DMS114 treated with DMSO at 0.1 percent for 48 hours (cell line): ENCODE results near the gene BCL11A.
"Not testable (repeated sequence)": the region's sequence is repeated elsewhere in the genome, so short reads cannot be mapped to it uniquely, and the experiment has no call there.

ENCODE experiments used
- DNase-seq: peaks from one replicate; lab custom pipeline; 2025; ENCODE audit not compliant: unreplicated experiment; lab: John Stamatoyannopoulos, UW

BCL11A gene

DNA sequence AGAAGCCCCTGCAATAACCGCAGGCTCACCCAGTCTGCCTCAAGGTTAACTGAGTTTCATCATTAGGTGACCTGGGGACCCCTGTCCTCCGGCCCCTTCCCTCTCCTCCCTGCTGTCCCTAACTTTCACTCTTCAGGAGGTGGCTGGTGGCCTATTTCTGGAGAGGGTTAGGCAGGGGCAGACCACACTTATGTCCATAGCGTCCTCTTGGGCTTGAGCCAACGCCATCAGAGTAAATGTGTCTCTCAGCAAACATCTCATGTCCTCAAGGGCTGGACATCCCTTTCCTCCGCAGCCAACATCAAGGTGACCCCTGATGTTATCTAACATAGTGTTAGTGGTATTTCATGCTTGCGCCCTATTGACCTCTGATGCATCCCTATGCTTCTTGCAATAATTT is 114.8 kb downstream of the BCL11A start:
- no peak for DNase-seq

DNA sequence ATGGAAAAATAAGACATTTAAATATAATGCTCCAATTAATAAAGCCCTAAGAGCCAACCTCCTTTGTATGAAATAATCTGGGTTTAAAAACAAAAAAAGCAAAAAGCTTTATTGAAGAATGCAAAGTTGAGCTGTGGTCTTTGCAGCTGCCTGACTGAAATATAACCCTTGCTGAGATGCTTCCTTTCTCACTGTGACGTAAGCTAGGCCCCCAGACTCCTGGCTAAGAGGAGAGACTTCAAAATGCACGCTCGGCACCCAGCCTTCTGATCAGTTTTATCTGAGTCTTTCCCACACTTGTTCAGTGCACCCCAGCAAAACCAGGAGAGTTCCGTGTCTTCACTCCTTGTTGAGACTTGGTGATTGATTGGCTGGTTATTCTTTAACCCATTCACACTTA is 115.3 kb downstream of the BCL11A start:
- DNase-seq, result no peak

DNA sequence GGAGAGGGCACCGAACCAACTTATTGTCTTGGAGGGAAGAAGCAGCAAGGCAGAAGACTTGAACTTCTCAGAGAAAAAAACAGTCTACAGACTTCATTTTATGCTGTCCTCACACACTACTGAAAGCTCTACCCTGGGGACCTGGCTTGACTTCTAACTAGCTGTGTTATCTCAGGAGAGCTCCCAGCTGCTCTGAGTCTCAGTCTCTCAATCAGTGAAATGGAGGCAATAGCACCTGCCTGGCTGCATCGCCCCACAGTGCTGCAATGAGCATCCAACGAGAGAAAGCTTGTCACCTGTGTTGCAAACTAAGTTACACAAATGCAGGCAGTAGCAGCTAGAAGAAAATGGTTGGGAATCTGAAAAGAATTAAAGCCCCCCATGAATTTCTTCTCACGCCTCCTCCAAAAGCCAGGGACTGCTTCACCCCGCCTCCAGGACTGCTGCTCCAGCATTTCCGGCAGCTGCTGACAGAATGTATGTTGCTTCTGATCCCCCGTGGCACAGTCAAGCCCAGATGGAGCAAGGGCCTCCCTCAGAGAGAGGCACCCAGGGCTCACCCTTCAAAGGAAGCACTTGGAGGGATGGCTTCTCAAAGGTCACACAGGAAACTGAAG is 116.3 kb downstream of the BCL11A start:
- DNase-seq, result no peak

DNA sequence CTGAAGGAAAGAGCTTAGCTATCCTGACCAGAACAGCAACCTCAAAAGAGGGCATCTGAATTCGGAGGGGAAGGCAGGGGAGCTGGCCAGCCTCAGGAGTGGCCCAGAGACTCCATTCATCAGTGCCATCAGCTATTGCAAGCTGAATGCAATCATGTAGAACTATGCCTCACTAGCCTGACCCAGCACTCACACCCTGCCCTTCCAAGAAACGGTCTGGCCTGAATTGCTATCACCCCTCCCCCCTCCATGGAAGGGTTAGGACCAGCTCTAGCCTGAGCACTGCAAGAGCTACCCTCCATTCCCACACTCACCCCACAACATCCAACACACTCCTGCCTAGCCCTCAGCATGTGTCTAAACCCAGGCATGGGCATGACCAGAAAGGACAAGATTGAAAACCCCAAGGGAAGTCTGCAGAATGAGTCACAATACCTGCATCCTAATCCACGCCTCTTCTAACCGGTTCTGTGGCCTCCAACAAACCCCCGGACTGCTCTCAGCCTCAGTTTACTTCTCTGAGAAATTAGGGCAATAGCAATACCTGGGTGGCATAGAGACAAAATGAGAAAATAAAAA is 120.3 kb downstream of the BCL11A start:
- DNase-seq, result no peak

DNA sequence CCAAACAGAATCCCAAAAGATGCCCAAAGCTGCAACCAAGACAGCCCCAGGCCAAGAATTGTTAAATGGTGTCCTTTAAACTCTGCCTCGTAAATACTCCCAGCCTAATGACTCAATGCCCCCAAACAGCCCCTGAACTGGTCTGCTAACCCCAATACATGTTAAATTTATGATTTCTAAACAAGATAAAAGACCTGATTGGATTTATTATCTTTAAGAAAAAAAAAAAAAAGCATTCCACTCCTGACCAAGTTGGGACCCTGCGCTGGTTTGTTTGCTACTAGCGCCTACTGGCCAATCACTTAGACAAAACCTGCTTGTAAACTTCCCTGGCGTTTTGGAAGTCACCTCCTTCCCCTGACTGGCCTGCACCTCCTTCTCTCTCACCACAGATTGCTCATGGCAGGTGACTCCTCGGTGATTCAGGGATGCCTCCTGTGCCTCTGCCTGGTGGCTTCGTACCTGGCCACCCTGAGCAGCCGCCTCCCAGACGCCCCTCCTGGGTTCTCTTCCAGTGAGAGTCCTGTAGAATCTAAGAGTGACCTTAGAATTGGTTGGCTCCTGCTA is 121.3 kb downstream of the BCL11A start:
- no peak for DNase-seq

DNA sequence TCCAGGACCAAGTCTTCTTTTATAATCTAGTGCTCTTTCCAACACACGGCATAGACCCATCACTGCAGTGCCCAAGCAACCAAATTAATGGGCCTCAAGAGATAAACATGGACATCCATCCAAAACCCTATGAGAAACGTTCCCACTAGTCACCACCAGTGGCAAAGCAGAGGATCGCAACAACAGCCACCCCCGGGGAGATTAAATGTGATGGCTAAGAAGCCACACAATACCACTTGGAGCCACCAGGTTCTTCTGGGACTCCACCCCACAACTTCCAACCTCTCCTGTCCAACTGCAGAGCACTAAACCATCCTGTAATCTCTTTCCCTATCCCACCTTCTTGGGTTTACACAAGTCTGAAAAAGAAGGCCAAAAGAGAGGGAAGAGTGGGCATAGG is 123.8 kb downstream of the BCL11A start:
- no peak for DNase-seq

DNA sequence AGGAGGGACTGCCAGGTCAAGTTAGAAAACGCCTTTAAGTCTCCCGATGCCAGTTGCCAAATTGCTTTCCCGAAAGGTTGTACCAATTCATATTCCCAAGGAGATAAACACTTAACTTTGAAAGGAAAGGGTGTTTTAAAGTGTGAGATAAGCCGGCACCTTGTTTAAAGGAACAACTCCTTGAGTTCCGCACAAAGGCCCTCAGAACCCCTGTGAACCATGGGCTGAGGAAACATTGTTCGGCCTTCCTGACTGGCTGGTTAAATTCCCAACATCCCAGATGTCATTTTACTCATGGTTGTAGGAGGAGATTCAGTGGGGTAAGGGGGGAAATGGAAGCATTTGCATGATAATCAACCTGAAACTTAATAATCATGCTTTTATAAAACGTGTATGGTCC is 126.6 kb downstream of the BCL11A start:
- no peak for DNase-seq

DNA sequence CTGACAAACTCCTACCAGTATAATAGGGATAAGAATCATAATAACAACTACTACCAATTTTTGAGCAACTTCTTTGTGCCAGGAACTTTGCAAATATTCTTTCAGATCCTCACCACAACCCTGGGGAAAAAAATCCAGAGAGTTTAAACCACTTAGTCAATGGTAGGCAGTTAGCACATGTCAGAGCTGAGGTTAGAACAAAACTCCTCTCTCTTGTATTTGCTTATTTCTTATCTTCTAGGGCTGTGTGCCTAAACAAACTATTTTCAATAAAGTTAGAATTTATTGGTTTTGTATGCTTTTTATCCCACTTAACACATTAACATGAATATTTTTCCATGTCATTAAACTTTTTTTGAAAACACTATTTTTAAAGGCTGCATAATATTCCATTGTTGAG is 127.1 kb downstream of the BCL11A start:
- DNase-seq, result no peak

DNA sequence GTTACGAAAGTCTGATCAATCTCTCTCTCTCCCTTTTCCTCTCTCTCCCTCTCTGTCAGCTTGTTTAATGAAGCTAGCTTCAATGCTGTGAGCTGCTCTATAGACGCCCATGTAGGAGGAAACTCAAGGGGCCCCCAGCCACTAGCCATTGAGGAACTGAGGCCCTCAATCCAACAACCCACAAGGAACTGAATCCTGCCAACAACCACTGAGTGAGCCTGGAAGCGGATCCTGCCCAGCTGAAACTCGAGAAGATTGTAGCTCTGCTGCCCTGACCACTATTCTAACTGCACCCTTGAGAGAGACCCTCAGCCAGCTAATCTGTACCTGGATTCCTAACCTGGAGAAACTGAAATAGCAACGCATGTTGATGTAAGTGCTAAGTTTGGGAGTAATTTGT is 129.2 kb downstream of the BCL11A start:
- no peak for DNase-seq

DNA sequence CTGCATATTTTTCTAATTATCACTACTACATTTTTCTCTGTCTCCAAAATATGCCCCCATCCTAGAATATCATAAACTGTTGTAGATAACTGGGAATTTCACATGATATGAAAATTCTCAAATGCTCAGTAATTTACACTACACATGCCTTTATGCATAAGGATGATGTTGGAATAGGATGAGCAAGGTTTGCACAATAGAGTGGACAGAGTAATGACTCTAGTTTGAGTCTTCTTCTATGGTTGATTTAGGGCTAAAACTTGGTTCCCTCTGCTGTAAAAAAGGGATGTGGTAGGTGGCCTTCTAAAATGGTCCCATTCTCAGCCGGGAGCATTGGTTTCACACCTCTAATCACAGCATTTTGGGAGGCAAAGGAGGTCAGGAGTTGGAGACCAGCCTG is 129.9 kb downstream of the BCL11A start:
- no peak for DNase-seq

DNA sequence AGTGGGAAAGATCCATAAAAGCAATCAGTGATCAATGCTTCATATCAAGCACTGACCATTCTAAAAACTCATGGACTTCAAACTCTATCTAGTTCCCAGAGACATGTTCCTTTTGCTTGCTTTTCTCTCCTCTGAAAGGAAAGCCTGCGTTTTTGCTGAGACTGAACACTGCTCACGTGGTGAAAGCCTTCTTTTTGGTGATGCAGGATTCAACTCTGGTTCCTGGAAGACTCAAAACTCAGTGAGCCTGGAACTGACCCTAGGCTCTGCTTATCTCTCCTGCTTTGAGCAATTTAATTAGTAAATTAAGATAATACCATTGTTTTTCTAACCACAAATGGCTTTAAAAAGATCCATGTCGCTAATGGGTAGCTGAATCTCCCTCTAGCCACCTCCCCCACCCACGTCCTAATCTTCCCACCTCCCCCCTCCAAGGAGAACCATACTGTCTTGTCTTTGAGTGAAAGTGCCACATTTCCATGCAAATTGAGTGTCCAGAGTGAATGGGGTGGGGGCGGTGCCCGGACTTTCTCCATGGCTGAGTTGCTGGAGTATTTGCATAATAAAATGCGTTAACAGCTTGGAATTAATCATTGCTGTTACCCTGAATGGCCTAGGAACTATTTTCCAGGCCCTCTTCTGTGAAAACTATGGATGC is 130.5 kb downstream of the BCL11A start:
- DNase-seq, result no peak

DNA sequence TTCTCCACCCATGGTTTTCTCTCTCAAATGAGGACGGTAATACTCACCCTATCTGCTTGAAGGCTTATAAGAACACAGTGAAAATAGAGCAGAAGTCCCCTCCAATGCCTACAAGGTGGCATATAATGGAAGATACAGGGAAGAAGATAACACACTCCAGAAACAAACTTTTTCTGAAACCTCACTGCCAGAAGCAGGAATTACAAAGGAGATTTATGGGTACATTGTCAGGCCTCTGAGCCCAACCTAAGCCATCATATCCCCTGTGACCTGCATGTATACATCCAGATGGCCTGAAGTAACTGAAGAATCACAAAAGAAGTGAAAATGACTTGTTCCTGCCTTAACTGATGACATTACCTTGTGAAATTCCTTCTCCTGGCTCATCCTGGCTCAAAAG is 136.2 kb downstream of the BCL11A start:
- DNase-seq, result not testable (repeated sequence)

DNA sequence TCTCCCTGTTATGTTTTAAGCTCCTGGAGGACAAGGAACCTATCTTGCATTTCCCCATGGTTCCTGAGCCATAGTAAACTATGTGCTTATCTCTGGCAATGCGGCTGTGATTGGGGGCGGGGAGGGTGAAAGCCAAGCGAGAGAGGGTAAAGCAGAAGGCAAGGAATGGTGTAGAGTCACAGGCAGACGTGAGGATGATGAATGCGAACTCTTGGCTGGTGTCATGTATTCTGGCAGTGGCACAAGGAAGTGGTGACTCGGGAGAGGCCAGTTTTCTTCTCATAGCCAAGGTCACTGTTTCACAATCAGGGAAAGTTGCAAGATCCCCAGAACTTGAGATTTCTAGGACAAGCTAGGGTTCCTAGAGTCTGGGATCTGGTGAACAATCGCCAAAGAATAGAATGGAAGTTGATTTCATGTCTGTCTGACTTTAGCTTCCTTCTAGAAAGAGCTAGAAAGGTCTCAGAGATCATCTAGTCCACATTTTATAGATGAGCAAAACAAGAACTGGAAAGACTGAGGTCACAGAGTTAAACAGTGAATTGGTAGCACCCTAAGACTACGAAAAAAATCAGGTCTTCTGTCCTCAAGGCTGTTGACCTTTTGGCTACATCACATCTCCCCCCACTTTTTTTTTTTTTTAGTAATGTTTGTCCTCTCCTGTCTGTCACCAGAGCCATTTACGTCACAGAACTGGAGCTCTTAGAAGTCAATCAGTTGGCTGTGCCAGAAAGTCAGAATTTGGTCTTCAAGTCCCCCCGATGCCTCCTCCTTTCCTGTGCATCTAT is 137.0 kb downstream of the BCL11A start:
- DNase-seq, result no peak

DNA sequence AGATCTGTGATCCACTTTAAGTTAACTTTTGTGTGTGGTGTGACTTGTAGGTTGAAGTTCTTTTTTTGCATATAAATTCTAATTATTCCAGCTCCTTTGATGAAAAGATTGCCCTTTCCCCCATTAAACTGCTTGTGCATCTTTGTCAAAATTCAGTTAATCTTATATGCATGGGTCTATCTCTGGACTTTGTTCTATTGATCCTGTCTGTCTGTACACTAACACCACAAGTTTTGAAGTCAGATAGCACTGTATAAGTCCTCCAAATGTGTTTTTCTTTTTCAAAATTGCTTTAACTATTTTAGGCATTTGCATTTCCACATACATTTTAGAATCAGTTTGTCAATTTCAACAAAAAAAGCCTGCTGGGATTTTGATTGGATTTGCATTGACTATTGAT is 137.6 kb downstream of the BCL11A start:
- no peak for DNase-seq

DNA sequence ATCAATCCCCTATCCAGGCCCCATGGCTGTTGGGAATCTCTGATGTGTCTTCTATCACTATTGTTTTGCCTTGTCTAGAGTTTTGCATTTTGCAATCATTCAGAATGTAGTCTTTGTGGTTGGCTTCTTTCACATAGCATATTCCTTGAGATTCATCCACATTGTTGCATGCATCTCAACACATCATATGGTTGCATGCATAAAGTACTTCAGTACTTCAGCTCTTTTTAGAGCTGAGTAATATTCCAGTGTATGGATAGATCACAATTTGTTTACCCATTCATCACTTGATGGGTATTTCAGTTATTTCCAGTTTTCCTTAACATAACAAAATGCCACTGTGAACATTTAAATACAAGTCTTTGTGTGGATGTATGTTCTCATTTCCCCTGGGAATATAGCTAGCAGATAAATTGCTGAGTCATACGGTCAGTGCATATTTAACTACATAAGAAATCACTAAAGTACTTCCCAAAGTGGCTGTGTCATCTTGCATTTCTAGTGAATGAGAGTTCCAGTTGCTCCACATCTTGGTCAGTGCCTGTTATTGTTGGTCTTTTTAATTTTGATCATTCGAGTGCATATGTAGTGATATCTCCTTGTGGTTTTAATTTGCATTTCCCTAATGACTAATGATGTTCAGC is 138.8 kb downstream of the BCL11A start:
- DNase-seq, result no peak

DNA sequence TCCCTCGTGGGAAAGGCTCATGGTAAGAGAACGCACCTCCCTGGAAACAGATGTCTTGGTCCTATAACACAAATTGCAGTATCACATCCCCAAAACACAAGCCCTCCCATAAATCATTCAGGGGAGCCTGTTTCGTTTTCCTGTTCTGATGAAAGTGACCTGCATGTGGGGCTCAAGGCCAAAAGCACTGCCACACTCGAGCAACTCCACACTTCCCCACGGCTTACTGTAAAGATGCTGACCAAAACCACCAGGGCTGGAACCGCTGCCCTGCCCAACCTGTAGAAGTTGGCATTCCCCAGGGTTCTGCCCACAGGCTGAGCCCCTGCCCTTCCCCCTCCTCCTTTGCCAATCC is 139.7 kb downstream of the BCL11A start:
- DNase-seq, result no peak

DNA sequence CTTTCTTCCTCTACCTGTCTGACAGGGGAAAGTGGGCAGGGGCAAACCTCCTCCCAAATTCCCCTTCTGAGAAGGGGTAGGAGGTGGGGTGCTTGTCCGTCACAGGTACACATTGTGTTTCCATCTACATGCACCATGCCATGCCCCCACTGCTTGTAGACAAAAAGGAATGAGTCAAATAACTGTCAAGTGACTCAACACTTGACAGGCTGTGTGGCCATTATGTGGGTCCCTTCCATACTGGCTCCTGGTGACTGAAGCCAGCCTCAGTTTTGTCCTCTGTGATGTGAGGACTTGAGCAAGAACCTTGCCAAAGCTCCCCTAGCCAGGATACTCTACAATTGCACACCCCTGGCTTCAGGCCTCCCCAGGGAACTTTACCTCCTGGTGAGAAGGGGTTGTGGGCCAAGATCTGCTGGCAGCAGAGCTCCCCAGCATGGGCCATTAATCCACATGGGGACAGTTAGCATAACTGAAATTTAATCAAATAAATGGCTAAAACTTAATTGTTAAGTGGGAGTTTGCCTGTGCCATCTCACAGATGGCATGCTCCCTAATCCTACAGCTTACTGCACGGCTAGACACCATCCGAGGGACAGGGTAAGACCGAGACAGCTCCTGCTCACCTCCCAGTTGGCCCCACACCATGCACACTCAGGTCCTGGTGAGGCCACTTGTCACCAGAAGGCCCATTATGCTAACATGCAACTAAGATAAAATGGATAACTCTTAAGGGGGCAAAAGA is 140.2 kb downstream of the BCL11A start:
- no peak for DNase-seq

DNA sequence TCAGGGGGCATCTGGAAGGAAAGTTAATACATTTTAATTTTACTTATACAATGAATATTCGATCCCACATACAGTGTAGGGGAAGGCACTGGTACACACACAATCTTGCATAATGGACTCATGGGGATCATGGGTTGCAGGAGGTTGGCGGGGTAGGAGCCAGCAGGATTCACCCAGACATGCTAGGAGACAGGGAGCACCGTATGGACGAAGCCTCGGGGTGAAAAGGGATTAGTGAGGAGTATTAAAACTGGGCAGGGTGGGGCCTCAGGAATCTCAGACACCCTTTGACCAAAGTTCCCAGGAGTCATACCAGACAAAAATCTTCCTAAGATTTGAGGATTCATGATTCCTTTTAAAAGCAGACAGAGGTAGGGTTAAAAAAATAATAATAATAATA is 140.8 kb downstream of the BCL11A start:
- DNase-seq, result no peak

DNA sequence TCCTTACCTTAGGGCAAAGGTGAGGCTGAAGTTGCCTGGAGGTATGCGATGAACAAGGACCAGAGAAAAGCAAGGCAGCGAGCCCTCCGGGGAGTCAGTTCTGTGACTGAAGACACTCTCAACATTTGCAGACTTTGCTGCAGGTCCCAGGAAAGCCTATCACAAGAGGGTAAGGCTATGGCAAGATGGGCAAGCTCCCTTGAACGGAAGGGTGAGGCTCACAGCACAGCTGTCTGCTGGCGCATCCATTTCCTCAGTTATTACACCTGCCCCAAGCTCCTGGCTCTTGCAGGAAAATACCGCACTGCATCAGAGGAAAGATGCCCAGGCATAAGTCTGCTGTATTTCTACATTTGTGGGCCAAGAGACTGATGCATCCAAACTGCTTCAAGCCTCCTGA is 141.4 kb downstream of the BCL11A start:
- no peak for DNase-seq

DNA sequence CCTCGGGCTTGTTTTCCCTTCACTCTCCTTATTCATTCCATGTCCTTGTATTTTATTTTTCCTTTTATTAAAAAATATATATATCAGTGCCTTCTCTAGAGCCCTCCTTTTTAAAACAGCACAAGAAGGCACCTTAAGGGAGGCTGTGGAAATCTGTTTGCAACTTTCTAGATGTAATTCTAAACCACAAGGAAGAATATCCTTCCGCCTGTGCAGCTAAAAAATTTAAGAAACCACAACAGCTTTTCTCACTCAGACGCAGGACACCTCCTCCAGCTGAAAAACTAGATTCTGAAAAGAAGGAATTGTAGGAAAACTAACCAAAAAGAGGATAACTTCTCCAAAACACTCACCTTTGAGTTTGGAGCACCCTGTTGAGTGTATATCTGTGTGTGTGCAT is 142.2 kb downstream of the BCL11A start:
- no peak for DNase-seq
